Right lobe of liver (tissue), 4 donors: ENCODE measurements around the gene HOXA2.

Source experiments
- POLR2A ChIP-seq: fragments of 450-650 bp; IDR thresholded peaks from one replicate; pipeline ENCODE4 v1.6.1; 2017; ENCODE audit warnings: antibody characterized with exemption, mild to moderate bottlenecking
- TF ChIP-seq, protein P1 (sequence below), 4 donors: fragments of 200-600 bp in 3 of 4; fragments of 450-650 bp in 1 of 4; IDR thresholded peaks; one replicate each; pipeline versions ENCODE4 v1.5.1 to v1.8.0; 2016 to 2022; ENCODE audit warnings: antibody characterized with exemption in 4 of 4, mild to moderate bottlenecking in 2 of 4
- donor health status: DM: no; HTN: no; CAD: no.
- donor health status: DM: no; HTN: no; CAD: no.
- donor health status: DM: no; HTN: yes; CAD: no.

DNA sequence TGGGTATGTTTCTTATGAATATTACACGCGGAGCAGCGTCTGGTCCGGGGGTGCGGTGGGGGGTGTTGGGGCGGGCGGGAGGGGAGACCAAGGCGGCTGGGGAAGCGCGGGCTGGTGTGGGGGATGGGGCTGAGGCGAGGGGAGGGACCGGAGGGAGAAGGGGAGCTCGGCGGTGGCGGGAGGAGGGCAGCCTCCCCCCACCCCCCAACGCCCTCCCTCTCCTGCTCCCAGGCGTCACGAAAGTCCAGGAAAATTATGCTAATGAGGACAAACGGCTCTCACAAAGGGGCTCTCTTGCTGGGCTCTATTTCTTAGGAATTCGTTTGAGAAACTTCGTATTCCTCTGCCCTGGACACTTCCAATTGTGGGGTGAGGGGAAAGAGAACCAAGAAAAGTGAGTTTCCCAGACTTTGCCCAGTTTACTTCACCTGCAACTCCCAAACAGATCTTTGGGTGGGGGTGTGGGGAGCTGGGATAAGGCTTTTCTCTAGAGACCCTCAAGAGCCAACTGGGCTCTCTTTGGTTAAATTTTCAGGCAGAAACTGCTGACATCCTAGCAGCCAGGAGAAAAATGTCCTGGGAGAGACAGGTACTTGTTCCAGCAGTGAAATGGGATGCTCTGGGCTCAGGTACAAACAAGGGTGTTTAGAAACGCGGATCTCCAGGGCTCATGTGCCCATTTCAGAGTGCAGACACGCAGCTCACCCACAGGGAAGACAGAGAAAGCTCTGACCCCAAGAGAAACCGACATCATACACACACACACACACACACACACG lies 11.7 kb upstream of the HOXA2 start:
- TF ChIP-seq, protein P1, sequence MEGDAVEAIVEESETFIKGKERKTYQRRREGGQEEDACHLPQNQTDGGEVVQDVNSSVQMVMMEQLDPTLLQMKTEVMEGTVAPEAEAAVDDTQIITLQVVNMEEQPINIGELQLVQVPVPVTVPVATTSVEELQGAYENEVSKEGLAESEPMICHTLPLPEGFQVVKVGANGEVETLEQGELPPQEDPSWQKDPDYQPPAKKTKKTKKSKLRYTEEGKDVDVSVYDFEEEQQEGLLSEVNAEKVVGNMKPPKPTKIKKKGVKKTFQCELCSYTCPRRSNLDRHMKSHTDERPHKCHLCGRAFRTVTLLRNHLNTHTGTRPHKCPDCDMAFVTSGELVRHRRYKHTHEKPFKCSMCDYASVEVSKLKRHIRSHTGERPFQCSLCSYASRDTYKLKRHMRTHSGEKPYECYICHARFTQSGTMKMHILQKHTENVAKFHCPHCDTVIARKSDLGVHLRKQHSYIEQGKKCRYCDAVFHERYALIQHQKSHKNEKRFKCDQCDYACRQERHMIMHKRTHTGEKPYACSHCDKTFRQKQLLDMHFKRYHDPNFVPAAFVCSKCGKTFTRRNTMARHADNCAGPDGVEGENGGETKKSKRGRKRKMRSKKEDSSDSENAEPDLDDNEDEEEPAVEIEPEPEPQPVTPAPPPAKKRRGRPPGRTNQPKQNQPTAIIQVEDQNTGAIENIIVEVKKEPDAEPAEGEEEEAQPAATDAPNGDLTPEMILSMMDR (IDR thresholded peaks at IDR 0.05), result no peak
- TF ChIP-seq POLR2A, result no peak
